ENCODE results near the gene MEIS2. TPM values are rescaled to one million over a fixed set of nuclear protein-coding genes. Genes with fewer than 3 reads are reported as not detected.
A peak's percentile ranks its signal among the peaks of the same experiment; 100 is the strongest.

The MEIS2 gene
- total RNA-seq, 1 experiment from 2014 or later, result 23.1 TPM

DNA sequence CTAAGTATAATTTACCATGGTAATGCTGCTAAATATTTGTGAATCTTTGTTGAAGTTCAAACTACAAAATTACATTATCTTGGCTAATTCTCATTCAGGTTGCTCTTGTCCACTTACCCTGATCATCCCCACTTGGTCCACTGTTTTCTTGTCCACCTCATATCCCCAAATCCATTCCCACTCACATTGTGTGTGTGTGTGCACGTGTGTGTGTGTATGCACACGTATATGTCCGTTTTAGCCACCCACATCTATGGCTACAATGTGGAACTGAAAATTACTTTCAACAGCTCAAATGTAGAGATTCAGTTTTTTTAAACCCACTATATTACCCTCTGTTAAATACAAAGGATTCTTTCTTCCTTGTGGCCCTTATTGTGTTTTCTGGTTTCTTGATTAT is 15.2 kb upstream of the MEIS2 start:
- CTCF ChIA-PET, result no interaction called here

GRCh38 chr15:37112971-37113670 is 12.8 kb upstream of the MEIS2 start:
- CTCF ChIA-PET, result no interaction called here
- H3K9me3 Mint-ChIP-seq (ENCODE audit: low read depth, unreplicated experiment), result no peaks in the 10 kb centered on the region
- H3K4me3 Mint-ChIP-seq (ENCODE audit: low read depth, unreplicated experiment), result no peak overlapping the region
- BruUV-seq (replicated peaks), result no TSS peak
- no peak overlapping the region for H3K27ac Mint-ChIP-seq (ENCODE audit: unreplicated experiment)
- no peak for TF ChIP-seq CTCF (IDR thresholded peaks at IDR 0.05; ENCODE audit: unreplicated experiment)
- DNase-seq, result no peak
- H3K27me3 Mint-ChIP-seq (ENCODE audit: unreplicated experiment), result no peaks in the 10 kb centered on the region
- intact Hi-C loops (cut with micrococcal nuclease; ENCODE audit: unreplicated experiment), result no loop called here
- H3K36me3 Mint-ChIP-seq (ENCODE audit: insufficient read depth, unreplicated experiment), result peaks cover 20% of the 10 kb centered on the region
- peaks cover 8% of the 10 kb centered on the region for H3K4me1 Mint-ChIP-seq (ENCODE audit: low read depth, unreplicated experiment)

More for the DNA sequence above, 15.2 kb upstream of the MEIS2 start:
- BruUV-seq (replicated peaks), result no TSS peak
- H3K27ac Mint-ChIP-seq (ENCODE audit: unreplicated experiment), result no peak overlapping the region
- no peaks in the 10 kb centered on the region for H3K9me3 Mint-ChIP-seq (ENCODE audit: low read depth, unreplicated experiment)
- peaks cover 8% of the 10 kb centered on the region for H3K36me3 Mint-ChIP-seq (ENCODE audit: insufficient read depth, unreplicated experiment)
- intact Hi-C loops (cut with micrococcal nuclease; ENCODE audit: unreplicated experiment), result no loop called here
- H3K4me3 Mint-ChIP-seq (ENCODE audit: low read depth, unreplicated experiment), result no peak overlapping the region
- TF ChIP-seq CTCF (IDR thresholded peaks at IDR 0.05; ENCODE audit: unreplicated experiment), result no peak
- no peaks in the 10 kb centered on the region for H3K27me3 Mint-ChIP-seq (ENCODE audit: unreplicated experiment)
- no peaks in the 10 kb centered on the region for H3K4me1 Mint-ChIP-seq (ENCODE audit: low read depth, unreplicated experiment)
- no peak for DNase-seq

DNA sequence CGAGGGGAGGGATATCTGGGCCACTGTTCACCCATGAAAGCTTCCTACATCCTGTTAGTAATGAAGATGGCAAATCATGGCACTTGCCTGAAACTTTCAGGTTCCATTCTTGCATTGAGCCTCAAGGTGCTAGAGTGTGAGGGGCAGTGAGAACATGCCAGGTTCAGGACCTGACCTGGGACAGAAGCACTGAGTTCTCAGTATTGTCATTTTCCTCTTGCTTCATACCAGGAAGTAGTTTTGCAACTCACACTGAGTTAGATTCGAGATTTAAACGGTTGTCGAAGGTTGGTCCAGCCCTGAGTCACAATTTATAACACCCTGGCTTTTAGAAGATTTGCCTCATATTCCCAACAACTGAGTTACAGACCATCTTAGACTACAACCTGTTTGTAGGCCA is 11.8 kb upstream of the MEIS2 start:
- no TSS peak for BruUV-seq (replicated peaks)
- no peak overlapping the region for H3K4me3 Mint-ChIP-seq (ENCODE audit: low read depth, unreplicated experiment)
- CTCF ChIA-PET, result no interaction called here
- no peak for TF ChIP-seq CTCF (IDR thresholded peaks at IDR 0.05; ENCODE audit: unreplicated experiment)
- intact Hi-C loops (cut with micrococcal nuclease; ENCODE audit: unreplicated experiment), result no loop called here
- no peaks in the 10 kb centered on the region for H3K27me3 Mint-ChIP-seq (ENCODE audit: unreplicated experiment)
- peaks cover 20% of the 10 kb centered on the region for H3K36me3 Mint-ChIP-seq (ENCODE audit: insufficient read depth, unreplicated experiment)
- H3K9me3 Mint-ChIP-seq (ENCODE audit: low read depth, unreplicated experiment), result no peaks in the 10 kb centered on the region
- H3K4me1 Mint-ChIP-seq (ENCODE audit: low read depth, unreplicated experiment), result peaks cover 8% of the 10 kb centered on the region
- DNase-seq, result no peak
- no peak overlapping the region for H3K27ac Mint-ChIP-seq (ENCODE audit: unreplicated experiment)

GRCh38 chr15:37111427-37111717 is 11.0 kb upstream of the MEIS2 start:
- Mint-ChIP-seq H3K27ac (ENCODE audit: unreplicated experiment) (peak overlapping the region; percentile 72), H3K4me3 (ENCODE audit: low read depth, unreplicated experiment) (peak overlapping the region; percentile 71), H3K4me1 (ENCODE audit: low read depth, unreplicated experiment) (peaks cover 8% of the 10 kb centered on the region), H3K9me3 (ENCODE audit: low read depth, unreplicated experiment) (no peaks in the 10 kb centered on the region), H3K36me3 (ENCODE audit: insufficient read depth, unreplicated experiment) (peaks cover 20% of the 10 kb centered on the region), H3K27me3 (ENCODE audit: unreplicated experiment) (no peaks in the 10 kb centered on the region)
- no peak for TF ChIP-seq CTCF (IDR thresholded peaks at IDR 0.05; ENCODE audit: unreplicated experiment)
- no TSS peak for BruUV-seq (replicated peaks)
- intact Hi-C loops (cut with micrococcal nuclease; ENCODE audit: unreplicated experiment), result no loop called here
- no peak for DNase-seq
- CTCF ChIA-PET, result interaction anchor here (0.6 kb wide), 1 partner anchor 15 kb away, joined by 3 read pairs; no protein-coding TSS in a partner anchor

Data from Calu3 (cell line).